GM19452 (cell line): ENCODE results near the gene ZFAND2A.
"Not testable (repeated sequence)": the region's sequence is repeated elsewhere in the genome, so short reads cannot be mapped to it uniquely, and the experiment has no call there.

Experiments used
- ATAC-seq: cut with Tn5 transposase; IDR thresholded peaks from one replicate; pipeline ENCODE4 v1.9.1; 2021; ENCODE audit not compliant: unreplicated experiment

Gene ZFAND2A

DNA sequence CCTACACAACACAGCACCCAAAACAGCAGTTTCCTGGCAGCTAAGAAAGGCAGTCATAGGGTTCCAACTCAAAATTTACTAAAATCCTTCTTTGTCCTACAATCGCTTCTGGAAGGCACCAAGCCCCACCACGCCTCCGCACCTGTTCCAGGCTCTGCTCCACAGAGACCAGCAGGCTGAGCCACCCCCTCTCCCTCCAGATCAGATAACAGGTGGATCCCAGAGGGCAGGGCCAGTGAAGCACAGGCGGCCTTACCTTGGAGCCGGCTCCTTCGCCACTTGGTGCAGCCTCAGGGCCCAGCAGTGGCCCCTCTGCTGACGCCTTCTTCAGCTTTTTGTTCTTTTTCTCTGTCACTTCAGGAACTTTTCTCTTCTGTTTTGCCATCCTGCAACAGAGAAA lies 33.0 kb downstream of the ZFAND2A start:
- ATAC-seq: no peak

DNA sequence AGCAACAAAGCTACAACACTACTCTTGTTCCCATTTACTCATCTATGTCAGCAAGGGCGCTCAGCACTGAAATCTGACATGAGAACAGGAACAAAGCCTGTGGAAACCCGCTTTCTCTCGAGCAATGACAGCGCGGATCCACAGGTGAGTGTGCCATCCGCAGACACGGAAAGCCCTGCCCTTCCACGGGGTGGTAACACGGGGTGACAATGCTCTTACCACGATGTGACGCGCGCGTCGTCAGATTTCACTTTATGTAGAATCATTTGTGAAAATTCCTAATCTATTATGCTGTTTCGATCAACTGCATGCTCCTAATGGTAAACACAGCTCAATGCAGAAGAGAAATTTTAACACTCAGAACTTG lies 34.4 kb downstream of the ZFAND2A start:
- no peak for ATAC-seq

DNA sequence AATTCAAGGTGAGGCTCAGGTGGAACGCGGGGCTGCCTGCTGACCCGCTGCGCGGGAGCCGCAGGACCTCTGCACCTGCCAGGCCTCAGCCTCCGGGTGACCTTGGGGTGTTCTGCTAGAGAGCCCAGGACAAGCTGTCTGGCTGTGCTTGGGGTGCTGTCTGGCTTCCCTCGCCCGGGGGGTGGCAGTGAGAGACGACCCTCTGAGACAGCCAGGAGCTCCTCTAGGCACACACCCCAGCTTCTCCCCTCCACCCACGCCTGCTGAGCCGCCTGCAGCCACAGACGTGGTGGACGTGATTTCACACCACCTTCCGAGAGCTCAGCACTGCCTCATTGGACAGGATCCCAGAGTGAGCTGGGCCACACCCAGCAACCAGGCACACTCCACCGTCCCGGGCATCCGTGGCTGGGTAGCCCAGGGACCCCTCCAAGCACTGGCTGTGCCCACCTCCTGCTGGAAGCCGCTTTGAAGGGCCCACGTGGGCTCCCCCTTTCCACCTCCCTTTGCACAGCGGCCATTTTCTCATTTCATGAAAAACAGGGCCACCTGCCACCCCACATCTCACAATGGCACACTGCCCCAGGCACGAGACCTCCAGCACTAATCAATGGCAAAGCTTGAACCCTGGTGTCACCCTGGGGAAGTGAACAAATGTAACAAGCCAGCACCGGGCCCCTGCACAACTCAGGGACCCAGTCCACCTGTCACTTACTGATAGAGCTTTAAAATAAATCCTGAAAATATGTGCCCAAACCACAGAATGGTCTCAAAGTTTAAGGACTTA lies 35.0 kb downstream of the ZFAND2A start:
- no peak for ATAC-seq

DNA sequence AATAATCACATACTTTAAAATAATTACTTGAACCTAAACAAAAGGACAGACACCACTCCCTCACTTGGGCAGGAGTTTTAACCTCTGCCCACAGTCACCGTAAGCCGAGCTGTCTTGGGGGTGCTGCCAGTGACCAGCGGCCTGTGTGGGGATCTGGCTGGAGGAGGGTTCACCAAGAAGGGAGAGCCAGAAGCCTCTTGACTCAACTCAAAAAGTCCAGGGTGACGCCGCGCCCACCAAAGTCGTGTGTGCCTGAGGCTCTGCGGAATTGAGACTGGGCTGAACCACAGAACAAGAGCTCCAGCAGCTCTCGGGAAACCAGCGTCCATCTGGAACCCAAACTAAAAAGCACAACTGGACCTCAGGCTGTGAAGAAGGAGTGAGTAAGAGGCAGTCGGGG lies 35.8 kb downstream of the ZFAND2A start:
- ATAC-seq: no peak

DNA sequence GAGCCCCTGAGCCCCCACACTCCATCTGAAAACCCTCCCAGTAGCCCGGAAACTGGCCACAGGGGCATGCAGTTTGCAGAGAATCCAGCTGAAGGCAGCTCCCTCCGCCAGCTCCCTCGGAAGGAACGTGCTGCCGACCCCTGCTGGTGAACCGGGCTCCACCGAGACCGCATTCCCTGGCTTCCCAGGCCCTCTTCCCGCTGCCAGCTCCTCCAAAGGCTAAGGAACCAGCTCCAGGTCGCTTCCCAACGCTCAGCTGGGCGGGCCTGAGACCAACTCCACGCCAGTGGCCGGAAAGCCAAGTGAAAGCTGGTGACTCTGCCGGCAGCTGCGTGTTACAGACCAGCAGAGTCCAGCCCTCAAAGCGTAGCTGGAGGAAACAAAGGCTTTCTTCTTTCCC lies 36.3 kb downstream of the ZFAND2A start:
- ATAC-seq: no peak

DNA sequence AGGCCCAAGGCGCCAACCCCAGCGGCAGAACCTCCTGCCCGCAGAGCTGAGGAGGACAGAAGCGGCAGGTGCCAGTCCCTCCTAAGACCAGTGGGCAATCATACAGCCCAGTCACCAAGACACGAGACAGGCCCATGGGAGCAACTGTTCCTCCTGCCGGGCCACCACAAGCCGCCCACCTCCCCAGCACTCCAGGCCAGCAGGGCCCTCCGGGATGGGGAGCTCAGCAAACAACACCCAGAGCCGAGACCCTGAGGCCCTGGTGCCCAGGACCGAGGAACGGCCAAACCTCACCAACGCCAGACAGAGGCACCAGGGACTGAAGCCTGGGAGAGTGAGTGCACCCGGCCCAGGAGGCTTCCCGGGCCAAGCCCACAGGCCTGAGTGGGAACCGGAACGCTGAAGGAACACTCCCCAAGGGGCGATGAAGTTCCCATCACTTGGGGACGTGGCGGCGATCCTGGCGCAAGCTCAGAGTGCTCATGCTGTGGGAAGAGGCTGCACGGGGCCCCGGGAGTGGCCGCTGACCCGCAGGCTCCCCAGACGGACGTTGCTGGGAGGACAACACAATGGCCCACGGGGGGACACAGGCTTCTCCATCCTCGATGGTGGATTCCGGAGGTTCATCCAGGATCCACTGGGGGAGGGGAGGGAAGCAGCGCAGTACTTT lies 37.0 kb downstream of the ZFAND2A start:
- no peak for ATAC-seq

DNA sequence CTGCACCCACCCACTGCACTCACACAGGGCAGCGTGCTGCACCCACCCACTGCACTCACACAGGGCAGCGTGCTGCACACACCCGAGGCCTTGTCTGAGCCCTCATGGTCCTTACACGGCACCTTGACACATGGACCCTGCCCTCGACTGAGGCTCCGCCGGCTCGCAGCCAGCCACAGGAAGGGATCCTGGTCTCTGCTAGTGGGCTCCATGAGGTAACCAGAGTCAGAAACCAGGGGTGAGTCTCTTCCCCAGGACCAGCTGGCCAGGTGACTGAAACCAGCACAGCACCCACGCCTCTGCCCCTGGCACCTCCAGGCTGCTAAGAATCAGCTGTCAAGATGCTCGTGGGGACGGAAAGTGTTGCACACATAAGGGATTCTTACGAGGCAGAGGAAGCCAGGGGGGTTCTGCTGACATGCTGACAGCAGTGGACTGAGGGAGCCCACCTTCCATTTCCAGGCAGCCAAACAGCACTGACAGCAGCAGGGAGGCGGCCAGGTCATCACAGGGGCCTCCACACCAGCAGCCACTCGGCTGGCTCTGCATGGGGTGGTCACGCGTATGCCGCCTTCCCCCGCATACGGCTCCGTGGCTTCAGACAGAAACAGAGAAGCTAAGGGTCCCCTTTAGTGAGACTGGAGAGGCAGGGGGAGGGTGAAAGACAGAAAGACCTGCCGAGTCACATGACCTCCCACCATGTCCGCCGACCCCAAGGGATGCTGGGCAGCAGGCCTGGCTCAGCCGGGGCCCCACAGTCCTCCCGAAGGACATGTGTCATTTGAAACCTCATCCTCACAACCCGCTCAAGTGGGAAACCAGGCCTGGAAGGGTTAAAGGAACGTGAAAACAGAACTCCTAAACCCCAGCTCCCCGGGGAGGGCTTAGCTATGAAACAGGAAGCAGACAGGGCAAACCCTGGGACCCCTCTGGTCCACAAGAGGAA lies 37.8 kb downstream of the ZFAND2A start:
- ATAC-seq: no peak

DNA sequence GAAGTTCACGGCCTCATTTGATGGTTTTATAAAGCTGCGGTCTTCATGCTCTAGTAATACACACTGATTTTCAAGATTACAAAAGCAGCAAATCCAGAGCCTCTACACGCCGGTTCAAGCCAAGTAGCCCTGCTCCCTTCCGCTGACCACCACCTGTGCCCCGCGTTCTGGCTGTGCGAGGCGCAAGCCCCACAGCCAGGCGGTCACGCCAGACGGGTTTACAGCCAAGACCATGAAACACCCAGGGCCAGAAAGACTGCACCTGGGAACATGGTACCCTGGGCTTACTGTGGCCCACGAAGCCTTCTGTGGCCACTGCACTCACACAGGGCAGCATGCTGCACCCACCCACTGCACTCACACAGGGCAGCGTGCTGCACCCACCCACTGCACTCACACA lies 38.5 kb downstream of the ZFAND2A start:
- no peak for ATAC-seq

DNA sequence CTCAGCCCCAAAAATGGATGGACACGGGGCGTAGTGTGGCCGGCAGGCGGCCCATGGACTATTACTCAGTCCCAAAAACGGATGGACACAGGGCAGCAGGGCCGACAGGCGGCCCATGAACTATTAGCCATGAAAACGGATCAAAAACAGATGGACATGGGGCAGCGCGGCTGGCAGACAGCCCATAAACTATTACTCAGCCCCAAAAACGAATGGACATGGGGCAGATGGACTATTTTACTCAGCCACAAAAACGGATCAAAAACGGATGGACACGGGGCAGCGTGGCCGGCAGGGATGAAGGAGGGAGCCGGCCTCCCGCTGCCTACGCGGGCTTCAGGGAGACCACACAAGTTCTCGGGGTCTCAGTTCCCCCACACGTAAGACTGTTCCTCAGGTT lies 39.2 kb downstream of the ZFAND2A start:
- ATAC-seq: no peak

DNA sequence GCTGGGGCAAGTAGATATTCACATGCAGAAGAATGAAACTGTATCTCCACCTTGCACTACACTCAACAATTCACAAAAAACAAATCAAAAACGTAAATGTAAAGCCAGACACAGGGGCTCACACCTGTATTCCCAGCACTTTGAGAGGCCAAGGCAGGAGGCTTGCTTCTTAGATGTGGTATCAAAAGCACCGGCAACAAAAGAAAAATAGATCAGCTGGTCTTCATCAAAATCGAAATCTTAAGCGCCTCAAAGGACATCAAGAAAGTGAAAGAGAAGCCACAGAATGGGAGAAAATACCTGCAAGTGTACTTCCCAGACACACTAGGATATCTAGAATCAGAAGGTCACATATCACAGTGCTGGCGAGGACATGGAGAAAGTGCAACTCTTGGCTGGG lies 40.8 kb downstream of the ZFAND2A start:
- no peak for ATAC-seq

DNA sequence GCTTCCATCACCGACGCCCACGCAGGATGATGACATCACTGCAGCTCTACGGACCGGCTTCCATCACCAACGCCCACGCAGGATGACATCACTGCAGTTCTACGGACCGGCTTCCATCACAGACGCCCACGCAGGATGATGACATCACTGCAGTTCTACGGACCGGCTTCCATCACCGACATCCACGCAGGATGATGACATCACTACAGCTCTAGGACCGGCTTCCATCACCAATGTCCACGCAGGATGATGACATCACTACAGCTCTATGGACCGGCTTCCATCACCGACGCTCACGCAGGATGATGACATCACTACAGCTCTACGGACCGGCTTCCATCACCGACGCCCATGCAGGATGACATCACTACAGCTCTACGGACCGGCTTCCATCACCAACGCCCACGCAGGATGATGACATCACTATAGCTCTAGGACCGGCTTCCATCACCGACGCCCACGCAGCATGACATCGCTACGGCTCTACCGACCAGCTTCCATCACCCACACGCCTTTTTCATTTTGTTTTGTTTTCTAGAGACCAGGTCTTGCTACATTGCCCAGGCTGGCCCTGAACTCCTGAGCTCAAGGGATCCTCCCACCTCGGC lies 42.6 kb downstream of the ZFAND2A start:
- ATAC-seq: no peak

DNA sequence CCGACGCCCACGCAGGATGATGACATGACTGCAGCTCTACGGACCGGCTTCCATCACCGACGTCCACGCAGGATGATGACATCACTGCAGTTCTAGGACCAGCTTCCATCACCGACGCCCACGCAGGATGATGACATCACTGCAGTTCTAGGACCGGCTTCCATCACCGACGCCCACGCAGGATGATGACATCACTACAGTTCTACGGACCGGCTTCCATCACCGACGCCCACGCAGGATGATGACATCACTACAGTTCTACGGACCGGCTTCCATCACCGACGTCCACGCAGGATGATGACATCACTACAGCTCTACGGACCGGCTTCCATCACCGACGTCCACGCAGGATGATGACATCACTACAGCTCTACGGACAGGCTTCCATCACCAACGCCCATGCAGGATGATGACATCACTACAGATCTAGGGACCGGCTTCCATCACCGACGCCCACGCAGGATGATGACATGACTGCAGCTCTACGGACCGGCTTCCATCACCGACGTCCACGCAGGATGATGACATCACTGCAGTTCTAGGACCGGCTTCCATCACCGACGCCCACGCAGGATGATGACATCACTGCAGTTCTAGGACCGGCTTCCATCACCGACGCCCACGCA lies 43.5 kb downstream of the ZFAND2A start:
- not testable (repeated sequence) for ATAC-seq

DNA sequence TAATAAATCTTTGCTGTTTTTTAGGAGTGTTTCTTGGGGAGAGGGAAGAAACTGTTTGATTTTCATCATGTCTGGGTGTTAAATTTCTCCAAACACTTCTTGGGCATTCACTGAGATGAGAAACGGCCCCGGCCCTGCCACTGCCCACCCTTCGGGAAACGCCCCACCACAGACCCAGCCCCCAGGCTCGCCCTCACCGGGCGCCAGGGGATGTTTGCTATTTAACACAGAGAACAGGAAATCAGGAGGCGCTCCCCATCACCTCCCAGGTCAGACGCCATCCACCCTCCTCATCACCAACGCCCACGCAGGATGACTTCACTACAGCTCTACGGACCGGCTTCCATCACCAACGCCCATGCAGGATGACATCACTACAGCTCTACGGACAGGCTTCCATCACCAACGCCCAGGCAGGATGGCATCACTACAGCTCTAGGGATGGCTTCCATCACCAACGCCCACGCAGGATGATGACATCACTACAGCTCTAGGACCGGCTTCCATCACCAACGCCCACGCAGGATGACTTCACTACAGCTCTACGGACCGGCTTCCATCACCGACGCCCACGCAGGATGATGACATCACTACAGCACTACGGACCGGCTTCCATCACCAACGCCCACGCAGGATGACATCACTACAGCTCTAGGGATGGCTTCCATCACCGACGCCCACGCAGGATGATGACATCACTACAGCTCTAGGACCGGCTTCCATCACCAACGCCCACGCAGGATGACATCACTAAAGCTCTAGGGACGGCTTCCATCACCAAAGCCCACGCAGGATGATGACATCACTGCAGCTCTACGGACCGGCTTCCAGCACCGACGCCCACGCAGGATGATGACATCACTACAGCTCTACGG lies 44.6 kb downstream of the ZFAND2A start:
- not testable (repeated sequence) for ATAC-seq

DNA sequence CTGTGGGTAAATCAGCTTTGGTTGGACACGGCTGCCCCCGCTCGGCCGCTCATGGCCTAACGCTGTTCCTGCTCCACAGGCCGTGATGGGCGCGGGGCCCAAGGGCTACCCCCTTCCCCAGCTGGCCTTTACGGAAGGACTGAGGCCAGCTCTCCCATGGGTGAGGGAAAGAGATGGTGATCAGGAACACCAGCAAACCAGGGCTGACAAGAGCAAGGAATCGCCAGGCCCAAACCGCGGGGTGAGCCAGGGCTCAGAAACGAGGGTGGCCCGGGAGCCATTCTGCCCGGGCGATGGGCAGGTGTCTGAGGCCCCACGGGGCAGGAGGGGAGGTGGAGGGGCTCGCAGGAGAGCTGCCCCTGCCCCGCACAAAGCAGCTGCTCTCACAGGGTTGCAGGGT lies 45.5 kb downstream of the ZFAND2A start:
- ATAC-seq: no peak

DNA sequence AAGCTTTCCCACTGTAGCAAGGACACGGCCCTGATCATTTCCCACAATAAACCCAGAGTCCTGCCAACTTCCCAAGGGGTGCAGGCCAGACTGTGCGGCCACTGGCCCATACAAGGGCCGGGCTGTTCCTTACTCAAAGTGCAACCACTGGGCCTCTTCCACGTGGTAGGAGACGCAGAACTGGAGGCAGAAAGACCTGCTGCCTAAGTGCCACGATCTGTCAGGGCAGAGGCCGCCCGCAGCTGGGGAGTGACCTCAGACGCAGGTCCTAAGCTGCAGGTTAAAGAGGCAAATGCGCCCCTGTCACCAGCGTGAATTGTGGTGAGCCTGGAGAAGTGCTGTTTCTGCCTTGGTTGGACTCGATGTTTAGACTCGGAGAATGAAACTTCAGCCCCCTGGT lies 45.9 kb downstream of the ZFAND2A start:
- no peak for ATAC-seq

DNA sequence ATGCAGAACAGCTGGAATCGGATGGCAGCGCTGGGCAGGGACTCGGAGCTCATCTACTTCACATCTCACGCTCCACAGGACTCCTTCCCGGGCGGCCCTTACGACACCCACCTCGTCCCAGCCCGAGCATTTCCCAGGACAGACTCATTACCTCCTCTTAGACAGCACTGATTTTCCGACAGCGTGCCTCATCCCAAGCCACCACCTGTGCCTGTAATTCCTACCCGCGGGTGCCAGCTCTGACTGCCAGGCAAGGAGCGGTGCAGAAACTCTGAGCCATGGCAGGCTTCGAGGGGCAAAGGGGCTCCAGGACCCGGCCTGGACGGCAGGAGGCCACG lies 46.5 kb downstream of the ZFAND2A start:
- ATAC-seq: no peak

DNA sequence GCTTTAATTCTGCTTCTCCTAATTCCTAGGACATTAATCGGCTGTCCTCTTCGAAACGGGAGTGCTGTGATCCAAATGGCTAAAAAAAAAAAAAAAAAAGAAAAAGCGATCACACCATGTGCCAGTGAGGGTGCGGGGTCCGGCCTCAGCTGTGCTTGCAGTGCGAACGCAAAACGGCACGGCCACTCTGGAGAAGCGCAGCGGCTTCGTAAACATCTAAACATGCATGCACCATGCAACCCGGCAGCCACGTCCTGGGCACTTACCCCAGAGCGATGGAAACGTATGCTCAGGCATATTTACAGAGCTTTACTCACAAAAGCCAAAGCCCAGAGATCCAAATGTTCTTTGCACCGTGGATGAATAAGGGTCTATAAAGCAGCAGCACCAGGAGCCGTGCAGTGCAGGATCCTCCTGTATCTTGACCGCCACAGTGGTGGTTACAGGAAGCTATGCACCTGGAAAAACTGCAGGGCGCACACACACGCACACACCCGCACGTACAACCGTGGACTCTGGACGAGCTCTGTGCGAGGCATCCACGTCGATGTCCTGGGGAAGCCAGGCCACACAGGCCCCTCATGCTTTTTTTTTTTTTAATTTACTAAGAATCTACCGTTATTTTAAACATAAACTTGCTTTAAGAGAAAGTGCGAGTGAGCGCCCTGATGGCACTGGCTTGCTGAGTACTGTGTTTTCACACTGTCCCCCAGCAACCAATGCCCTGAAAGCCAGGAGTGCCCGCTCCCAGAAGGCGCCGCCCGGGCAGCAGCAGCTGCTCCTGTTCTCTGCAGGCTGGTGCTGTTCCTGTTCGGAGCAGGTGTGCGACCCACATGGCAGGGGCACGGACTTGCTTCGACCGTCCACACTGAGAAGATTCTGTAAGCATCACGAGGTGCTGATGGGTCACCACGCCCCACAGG lies 47.1 kb downstream of the ZFAND2A start:
- no peak for ATAC-seq

DNA sequence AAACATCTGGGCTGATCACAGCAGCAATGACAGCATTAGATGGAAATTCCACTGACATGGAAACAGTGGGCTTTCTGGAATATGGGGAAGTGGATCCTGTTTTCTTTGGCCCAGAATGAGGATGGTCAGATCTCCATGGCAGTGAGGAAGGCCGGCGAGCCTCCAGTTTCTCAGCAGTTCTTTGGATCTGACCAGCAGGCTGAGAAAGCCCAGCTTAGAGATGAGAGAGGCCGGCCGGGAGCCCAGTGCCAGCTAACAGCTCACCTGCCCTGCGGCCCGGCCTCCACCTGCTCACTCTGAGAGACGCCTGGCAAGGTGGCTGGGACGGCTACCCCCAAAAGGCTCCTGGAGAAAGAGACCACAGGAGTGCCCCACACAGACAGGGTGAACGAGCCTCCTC lies 47.9 kb downstream of the ZFAND2A start:
- ATAC-seq: no peak

DNA sequence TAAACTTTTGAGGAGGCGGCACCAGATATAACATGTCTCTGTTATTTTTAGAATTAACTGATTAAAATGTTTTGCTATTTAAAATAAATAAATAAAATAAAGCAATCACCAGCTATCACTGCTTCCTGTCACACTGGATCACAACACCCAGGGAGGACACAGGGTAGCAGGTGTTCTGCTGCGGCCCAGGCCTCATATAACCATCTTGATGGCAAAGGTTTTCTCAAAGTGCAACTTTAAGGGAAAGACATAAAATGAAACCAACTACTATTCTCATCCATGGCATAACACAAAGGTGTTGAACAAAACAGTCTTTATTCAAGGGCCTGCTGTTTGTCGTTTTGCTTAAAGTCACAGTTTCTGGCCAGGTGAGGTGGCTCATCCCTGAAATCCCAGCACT lies 48.8 kb downstream of the ZFAND2A start:
- no peak for ATAC-seq
